ENCODE measurements around the gene SIRT3.
"Not testable (repeated sequence)": the region's sequence is repeated elsewhere in the genome, so short reads cannot be mapped to it uniquely, and the experiment has no call there.

- not testable (repeated sequence) for TF ChIP-seq CTCF (optimal IDR thresholded peaks at IDR 0.05 in 1 of 3, IDR thresholded peaks at IDR 0.05 in 1 of 3, conservative IDR thresholded peaks at IDR 0.05 in 1 of 3; ENCODE audit: extremely low read depth in 1 of 3, insufficient read depth in 2 of 3, low read length in 3 of 3); EZH2 (IDR thresholded peaks at IDR 0.05; ENCODE audit: low read length)
These were observed 32.6 kb upstream of the SIRT3 start for GRCh38 chr11:268716-269145.

All from keratinocyte (primary cell).